Heart right ventricle (tissue), 16 donors: ENCODE measurements around the gene CDK16. TPM values are rescaled to one million over a fixed set of nuclear protein-coding genes. Genes with fewer than 3 reads are reported as not detected.

ENCODE experiments used
- ATAC-seq, 8 donors: fragments of 200-7000 bp; cut with Tn5 transposase; one replicate each; pipeline ENCODE4 v1.9.1; 2020; ENCODE audit warnings: mild to moderate bottlenecking in 8 of 8, moderate library complexity in 8 of 8, moderate number of reproducible peaks in 1 of 8
- DNase-seq, 2 donors: peaks; one replicate each; pipeline ENCODE4 v3.0.0-alpha.2; 2020
- H3K27ac ChIP-seq, 10 donors: fragments of 200-600 bp; sonication (generic) in 2 of 10; one replicate each; pipeline versions ENCODE4 v1.5.0 to v1.8.0; 2020 to 2022; ENCODE audit warnings: mild to moderate bottlenecking in 3 of 10
- H3K27me3 ChIP-seq, 7 donors: fragments of 200-600 bp; one replicate each; pipeline ENCODE4 v1.8.0; 2021 to 2022; ENCODE audit warnings: mild to moderate bottlenecking in 2 of 7
- H3K36me3 ChIP-seq, 9 donors: fragments of 200-600 bp; sonication (generic) in 1 of 9; one replicate each; pipeline versions ENCODE4 v1.5.0 to v1.8.0; 2020 to 2022; ENCODE audit warnings: mild to moderate bottlenecking in 2 of 9
- H3K4me1 ChIP-seq, 9 donors: fragments of 200-600 bp; sonication (generic) in 1 of 9; one replicate each; pipeline versions ENCODE4 v1.5.0 to v1.8.0; 2020 to 2022; ENCODE audit warnings: mild to moderate bottlenecking in 4 of 9
- H3K4me3 ChIP-seq, 10 donors: fragments of 200-600 bp; sonication (generic) in 2 of 10; one replicate each; pipeline versions ENCODE4 v1.5.0 to v1.8.0; 2020 to 2022; ENCODE audit warnings: mild to moderate bottlenecking in 7 of 10, moderate library complexity in 2 of 10
- H3K9me3 ChIP-seq, 11 donors: fragments of 200-600 bp in 10 of 11; sonication (generic) in 2 of 11; one replicate each; pipeline versions ENCODE4 v1.5.0 to v1.8.0; 2013 to 2022; ENCODE audit warnings: mild to moderate bottlenecking in 2 of 11, control low read depth in 1 of 11, moderate library complexity in 1 of 11
- WGBS, 2 donors: extraction: QIAGEN DNeasy Blood & Tissue Kit; methylation state at CpG; one replicate each; pipeline ENCODE4 v1.1.7; 2013; ENCODE audit warnings: inconsistent platforms in 1 of 2; 5-methylcytosine and 5-hydroxymethylcytosine counted together
- intact Hi-C, 10 donors: fragments of 100-400 bp; cut with DNase I; formaldehyde crosslinking; loops; one replicate each; pipeline versions ENCODE4 v1.11.1 to v1.14.2; 2022
- polyA plus RNA-seq, 2 donors: library from polyadenylated mRNA; stranded (reverse); fragments of 200-250 nt; gene quantifications; one replicate each; pipeline ENCODE4 v1.2.3, GENCODE V29; 2013
- total RNA-seq, 10 donors: library from RNA; stranded (reverse); fragmentation: NEBNext Ultra II Directional in 3 of 10; extraction: Animal tissue kit (Norgen Biotek cat#: 25700) in 3 of 10; gene quantifications; one replicate each; pipeline versions ENCODE4 v1.2.1 to v1.2.4, GENCODE V29; 2021 to 2023
- TF ChIP-seq, protein P1 (sequence below), 9 donors: fragments of 200-600 bp; sonication (generic) in 2 of 9; IDR thresholded peaks; one replicate each; pipeline versions ENCODE4 v1.5.0 to v1.8.0; 2021 to 2022; ENCODE audit warnings: antibody characterized with exemption in 9 of 9, mild to moderate bottlenecking in 5 of 9, moderate library complexity in 1 of 9
- donor health status: Arrhythmogenic right ventricular cardiomyopathy.
- donor health status: ischemic (EF 13 %, LVEDD 7.1; RV severe dilation, severe dysfunction).
- donor health status: healthy with polysubstance abuse.
- donor health status: DM: no; HTN: yes; CAD: no.
- donor health status: DM: no; HTN: no; CAD: no.
- donor health status: ischemic (EF 25% LVEDD 6.9; RV normal size, moderate dysfunction).
- donor health status: ischemic (EF 25% LVEDD 5.7; RV mildly dilated, moderate dysfunction).
- donor health status: healthy.
- donor health status: DM: yes; HTN: yes; CAD: no.
- donor health status: Ischemic cardiomyopathy.
- donor health status: ischemic (EF 35%, LVEDD 5.7; RV mildly dilated, moderate dysfunction).
- donor health status: nonischemic (EF 11% LVEDD 7.7; RV severe dilation, severe dysfunction).
- donor health status: DM: yes; HTN: yes; CAD: no.
- donor health status: PGD.
- donor health status: ischemic (EF 29% LVEDD 5.4; RV normal size, mild dysfunction).
- donor health status: nonischemic (EF 23%, LVEDD 6.1; RV moderate dilation, normal function).

Gene CDK16
- total and polyA plus RNA-seq, 12 donors = 110 to 193 (median 145) TPM

DNA sequence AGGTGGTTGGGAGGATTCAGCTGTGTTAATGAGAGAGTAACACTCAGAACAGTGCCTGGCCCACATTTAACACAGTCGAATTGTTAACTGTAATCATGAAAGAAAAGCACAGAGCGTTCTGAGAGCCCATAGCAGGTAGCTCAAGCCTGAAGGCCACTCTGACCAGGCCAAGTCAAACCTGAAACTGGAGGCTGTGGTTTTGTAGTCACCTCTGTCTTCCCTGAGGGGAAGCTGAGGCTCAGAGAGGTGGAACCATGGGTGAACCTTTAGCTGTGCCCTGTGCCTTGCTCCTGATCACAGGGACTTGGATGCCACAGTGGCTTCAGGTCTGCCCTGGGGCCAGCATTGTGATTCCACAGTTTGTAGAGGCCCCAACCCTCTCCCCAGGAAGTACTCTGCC is 41.4 kb upstream of the CDK16 start:
- Histone ChIP-seq H3K27ac (no peak overlapping the region), H3K36me3 (peaks cover 0 to 96% (median 13%) of the 10 kb centered on the region in 9 donors), H3K9me3 (no peaks in the 10 kb centered on the region), H3K4me3 (no peak overlapping the region), H3K4me1 (no peaks in the 10 kb centered on the region), H3K27me3 (peaks cover 0 to 87% (median 0%) of the 10 kb centered on the region in 7 donors)
- ATAC-seq (no peak), DNase-seq (no peak)
- intact Hi-C loops = no loop called here
- 39 to 74% methylated on average over 2 of the region's 2 CpGs for WGBS, 2 donors
- TF ChIP-seq, protein P1, sequence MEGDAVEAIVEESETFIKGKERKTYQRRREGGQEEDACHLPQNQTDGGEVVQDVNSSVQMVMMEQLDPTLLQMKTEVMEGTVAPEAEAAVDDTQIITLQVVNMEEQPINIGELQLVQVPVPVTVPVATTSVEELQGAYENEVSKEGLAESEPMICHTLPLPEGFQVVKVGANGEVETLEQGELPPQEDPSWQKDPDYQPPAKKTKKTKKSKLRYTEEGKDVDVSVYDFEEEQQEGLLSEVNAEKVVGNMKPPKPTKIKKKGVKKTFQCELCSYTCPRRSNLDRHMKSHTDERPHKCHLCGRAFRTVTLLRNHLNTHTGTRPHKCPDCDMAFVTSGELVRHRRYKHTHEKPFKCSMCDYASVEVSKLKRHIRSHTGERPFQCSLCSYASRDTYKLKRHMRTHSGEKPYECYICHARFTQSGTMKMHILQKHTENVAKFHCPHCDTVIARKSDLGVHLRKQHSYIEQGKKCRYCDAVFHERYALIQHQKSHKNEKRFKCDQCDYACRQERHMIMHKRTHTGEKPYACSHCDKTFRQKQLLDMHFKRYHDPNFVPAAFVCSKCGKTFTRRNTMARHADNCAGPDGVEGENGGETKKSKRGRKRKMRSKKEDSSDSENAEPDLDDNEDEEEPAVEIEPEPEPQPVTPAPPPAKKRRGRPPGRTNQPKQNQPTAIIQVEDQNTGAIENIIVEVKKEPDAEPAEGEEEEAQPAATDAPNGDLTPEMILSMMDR (IDR thresholded peaks at IDR 0.05) = no peak

DNA sequence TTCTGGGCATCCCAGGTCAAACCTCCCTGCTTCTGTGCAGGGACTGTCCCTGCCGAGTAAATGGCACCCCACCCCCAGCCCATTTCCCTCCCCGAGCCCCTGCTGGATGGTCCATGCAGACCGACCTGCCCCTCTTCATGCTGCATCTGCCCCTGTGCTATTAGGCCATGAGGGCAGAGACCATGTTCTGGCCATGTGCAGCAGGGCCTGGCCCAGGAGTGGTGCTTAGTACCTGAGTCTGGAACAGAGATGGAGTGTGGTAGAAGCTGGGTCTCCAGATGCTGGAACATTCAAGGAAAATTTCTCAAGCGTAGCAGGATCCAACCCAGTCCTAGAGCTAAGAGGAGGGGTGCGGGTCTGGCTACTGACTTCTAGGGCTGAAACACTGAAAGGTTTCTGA is 40.1 kb upstream of the CDK16 start:
- no peak for ATAC-seq
- intact Hi-C loops = no loop called here
- Histone ChIP-seq H3K4me1 (no peaks in the 10 kb centered on the region), H3K27ac (no peak overlapping the region), H3K36me3 (peaks cover 0 to 96% (median 9%) of the 10 kb centered on the region in 9 donors), H3K27me3 (peaks cover 0 to 90% (median 0%) of the 10 kb centered on the region in 7 donors), H3K4me3 (no peak overlapping the region), H3K9me3 (no peaks in the 10 kb centered on the region)
- WGBS, 2 donors = 88 to 94% methylated on average over 5 of the region's 5 CpGs
- TF ChIP-seq, protein P1 (IDR thresholded peaks at IDR 0.05) = no peak
- DNase-seq = no peak

DNA sequence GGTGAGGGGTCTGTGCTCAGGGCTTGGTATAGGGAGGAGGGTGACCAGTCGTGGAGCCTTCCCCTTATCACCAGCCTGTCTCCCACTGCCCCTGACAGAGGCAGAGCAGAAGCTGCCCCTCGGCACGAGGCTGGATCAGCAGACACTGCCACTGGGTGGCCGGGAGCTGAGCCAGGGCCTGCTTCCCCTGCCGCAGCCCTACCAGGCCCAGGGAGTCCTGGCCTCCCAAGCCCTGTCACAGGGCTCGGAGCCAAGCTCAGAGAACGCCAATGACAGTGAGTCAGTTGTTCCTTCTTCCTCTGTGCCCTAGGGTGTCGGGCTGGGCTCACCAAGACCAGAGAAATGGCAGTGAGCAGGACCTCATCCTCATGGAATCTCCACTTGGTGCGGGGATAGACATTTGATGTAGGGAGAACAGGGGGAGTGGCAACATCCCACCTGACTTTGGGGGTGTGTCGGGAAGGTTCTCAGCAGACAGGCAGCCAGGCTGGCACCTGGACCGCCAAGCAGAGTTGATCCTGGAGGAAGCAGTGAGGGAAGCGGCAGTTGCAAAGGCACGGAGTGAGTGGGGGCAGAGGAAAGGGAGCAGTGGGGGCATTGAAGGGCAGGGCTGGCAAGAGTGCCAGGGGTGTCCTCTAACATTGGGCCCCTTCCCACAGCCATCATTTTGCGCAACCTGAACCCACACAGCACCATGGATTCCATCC is 39.1 kb upstream of the CDK16 start:
- H3K36me3 ChIP-seq = peaks cover 0 to 98% (median 9%) of the 10 kb centered on the region in 9 donors
- WGBS, 2 donors = 41 to 61% methylated on average over 11 to 14 of the region's 14 CpGs
- no peak overlapping the region for H3K4me3 ChIP-seq
- TF ChIP-seq, protein P1 (IDR thresholded peaks at IDR 0.05) = peak in 1 of 9 donors; percentile 12
- H3K27ac ChIP-seq = peak overlapping the region in 7 of 10 donors; percentile 10 to 62 (median 50)
- intact Hi-C loops = no loop called here
- no peaks in the 10 kb centered on the region for H3K9me3 ChIP-seq
- H3K27me3 ChIP-seq = peaks cover 0 to 84% (median 0%) of the 10 kb centered on the region in 7 donors
- peak; percentile 48 to 61 for DNase-seq
- peak; percentile 67 to 93 (median 86) for ATAC-seq
- no peaks in the 10 kb centered on the region for H3K4me1 ChIP-seq

DNA sequence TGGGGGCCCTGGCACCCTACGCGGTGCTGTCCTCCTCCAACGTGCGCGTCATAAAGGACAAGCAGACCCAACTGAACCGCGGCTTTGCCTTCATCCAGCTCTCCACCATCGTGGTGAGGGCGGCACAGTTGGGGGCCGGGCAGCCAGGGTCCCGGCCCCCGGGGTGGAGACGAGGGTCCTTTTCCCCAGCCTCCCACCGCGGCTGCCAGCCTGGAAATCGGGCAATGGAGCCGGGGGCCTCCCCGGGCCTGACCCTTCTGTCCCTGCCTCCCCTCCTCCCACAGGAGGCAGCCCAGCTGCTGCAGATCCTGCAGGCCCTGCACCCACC is 38.6 kb upstream of the CDK16 start:
- H3K36me3 ChIP-seq = peaks cover 0 to 99% (median 9%) of the 10 kb centered on the region in 9 donors
- ATAC-seq (peak in 1 of 8 donors; percentile 3), DNase-seq (no peak)
- H3K9me3 ChIP-seq = no peaks in the 10 kb centered on the region
- TF ChIP-seq, protein P1 (IDR thresholded peaks at IDR 0.05) = no peak
- no peaks in the 10 kb centered on the region for H3K4me1 ChIP-seq
- intact Hi-C loops = no loop called here
- H3K4me3 ChIP-seq = no peak overlapping the region
- H3K27ac ChIP-seq = peak overlapping the region in 7 of 10 donors; percentile 10 to 62 (median 47)
- H3K27me3 ChIP-seq = peaks cover 0 to 80% (median 0%) of the 10 kb centered on the region in 7 donors
- WGBS, 2 donors = 88 to 93% methylated on average over 8 to 18 of the region's 18 CpGs
